Neural progenitor cell (in vitro differentiated cells): ENCODE data around the gene ZC3H10. TPM values are rescaled to one million over a fixed set of nuclear protein-coding genes. Genes with fewer than 3 reads are reported as not detected.
"Not testable (repeated sequence)": the region's sequence is repeated elsewhere in the genome, so short reads cannot be mapped to it uniquely, and the experiment has no call there.

Experiments used
- DNase-seq: peaks from one replicate; pipeline ENCODE4 v3.0.0-alpha.2; 2016; ENCODE audit warnings: low spot score
- H2AFZ ChIP-seq: fragments of 200-600 bp; sonication (generic); replicated peaks from 2 replicates; pipeline ENCODE4 v1.6.1; 2016; ENCODE audit warnings: antibody characterized with exemption
- H3F3A ChIP-seq: fragments of 200-600 bp; sonication (generic); 2 replicates; pipeline ENCODE4 v1.6.1; 2016; ENCODE audit warnings: antibody characterized with exemption, low read depth
- H3K27ac ChIP-seq: fragments of 200-600 bp; sonication (generic); 2 replicates; pipeline ENCODE4 v1.5.1; 2016; ENCODE audit warnings: mild to moderate bottlenecking
- H3K27me3 ChIP-seq: fragments of 200-600 bp; sonication (generic); 2 replicates; pipeline ENCODE4 v1.6.1; 2016; ENCODE audit warnings: mild to moderate bottlenecking, moderate library complexity
- H3K36me3 ChIP-seq: fragments of 200-600 bp; sonication (generic); 2 replicates; pipeline ENCODE4 v1.5.1; 2016
- H3K4me1 ChIP-seq: fragments of 200-600 bp; sonication (generic); 2 replicates; pipeline ENCODE4 v1.6.1; 2016; ENCODE audit warnings: mixed run types
- H3K4me2 ChIP-seq: fragments of 200-600 bp; sonication (generic); 2 replicates; pipeline ENCODE4 v1.6.1; 2016
- H3K4me3 ChIP-seq: fragments of 200-600 bp; sonication (generic); 2 replicates; pipeline ENCODE4 v1.5.1; 2016
- H3K79me2 ChIP-seq: fragments of 200-600 bp; sonication (generic); 2 replicates; pipeline ENCODE4 v1.6.1; 2016; ENCODE audit warnings: low read depth
- H3K9ac ChIP-seq: fragments of 200-600 bp; sonication (generic); 2 replicates; pipeline ENCODE4 v1.6.1; 2016
- H3K9me3 ChIP-seq: fragments of 200-600 bp; sonication (generic); 2 replicates; pipeline ENCODE4 v1.5.1; 2016; ENCODE audit warnings: low read depth
- H4K20me1 ChIP-seq: fragments of 200-600 bp; sonication (generic); 2 replicates; pipeline ENCODE4 v1.6.1; 2016; ENCODE audit warnings: low read depth
- H3K27ac Mint-ChIP-seq: 3 replicates; pipeline ENCODE4 v1.8.0; 2021; ENCODE audit warnings: mixed read lengths
- H3K27me3 Mint-ChIP-seq: 2 replicates; pipeline ENCODE4 v1.8.0; 2022; ENCODE audit warnings: low read depth, mild to moderate bottlenecking, inconsistent platforms, moderate library complexity, mixed read lengths; ENCODE audit not compliant: insufficient read depth
- H3K36me3 Mint-ChIP-seq: 3 replicates; pipeline ENCODE4 v1.8.0; 2021; ENCODE audit warnings: mixed read lengths
- H3K4me1 Mint-ChIP-seq: 3 replicates; pipeline ENCODE4 v1.8.0; 2021; ENCODE audit warnings: mixed read lengths
- H3K4me3 Mint-ChIP-seq: 3 replicates; pipeline ENCODE4 v1.8.0; 2021; ENCODE audit warnings: mild to moderate bottlenecking, moderate library complexity, mixed read lengths
- H3K9me3 Mint-ChIP-seq: 3 replicates; pipeline ENCODE4 v1.8.0; 2020; ENCODE audit warnings: mixed read lengths
- EZH2 ChIP-seq: fragments of 200-600 bp; sonication (generic); IDR thresholded peaks from 2 replicates; pipeline ENCODE4 v1.6.1; 2017; ENCODE audit warnings: antibody characterized with exemption, mild to moderate bottlenecking, moderate library complexity
- EZH2phosphoT487 ChIP-seq: fragments of 200-600 bp; sonication (generic); IDR thresholded peaks from 2 replicates; pipeline ENCODE4 v1.6.1; 2017; ENCODE audit warnings: antibody characterized with exemption
- total RNA-seq: library from RNA; depleted of rRNA; stranded (reverse); fragments of >200 nt; gene quantifications from 2 replicates; pipeline ENCODE4 v1.2.3, GENCODE V29; 2015; ENCODE audit warnings: low replicate concordance
- TF ChIP-seq, protein P1 (sequence below): fragments of 200-600 bp; sonication (generic); IDR thresholded peaks from 2 replicates; pipeline ENCODE4 v1.5.1; 2017; ENCODE audit warnings: antibody characterized with exemption, mild to moderate bottlenecking

Gene ZC3H10, protein sequence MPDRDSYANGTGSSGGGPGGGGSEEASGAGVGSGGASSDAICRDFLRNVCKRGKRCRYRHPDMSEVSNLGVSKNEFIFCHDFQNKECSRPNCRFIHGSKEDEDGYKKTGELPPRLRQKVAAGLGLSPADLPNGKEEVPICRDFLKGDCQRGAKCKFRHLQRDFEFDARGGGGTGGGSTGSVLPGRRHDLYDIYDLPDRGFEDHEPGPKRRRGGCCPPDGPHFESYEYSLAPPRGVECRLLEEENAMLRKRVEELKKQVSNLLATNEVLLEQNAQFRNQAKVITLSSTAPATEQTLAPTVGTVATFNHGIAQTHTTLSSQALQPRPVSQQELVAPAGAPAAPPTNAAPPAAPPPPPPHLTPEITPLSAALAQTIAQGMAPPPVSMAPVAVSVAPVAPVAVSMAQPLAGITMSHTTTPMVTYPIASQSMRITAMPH
- total RNA-seq: 10.3 and 10.8 TPM in 2 replicates

DNA sequence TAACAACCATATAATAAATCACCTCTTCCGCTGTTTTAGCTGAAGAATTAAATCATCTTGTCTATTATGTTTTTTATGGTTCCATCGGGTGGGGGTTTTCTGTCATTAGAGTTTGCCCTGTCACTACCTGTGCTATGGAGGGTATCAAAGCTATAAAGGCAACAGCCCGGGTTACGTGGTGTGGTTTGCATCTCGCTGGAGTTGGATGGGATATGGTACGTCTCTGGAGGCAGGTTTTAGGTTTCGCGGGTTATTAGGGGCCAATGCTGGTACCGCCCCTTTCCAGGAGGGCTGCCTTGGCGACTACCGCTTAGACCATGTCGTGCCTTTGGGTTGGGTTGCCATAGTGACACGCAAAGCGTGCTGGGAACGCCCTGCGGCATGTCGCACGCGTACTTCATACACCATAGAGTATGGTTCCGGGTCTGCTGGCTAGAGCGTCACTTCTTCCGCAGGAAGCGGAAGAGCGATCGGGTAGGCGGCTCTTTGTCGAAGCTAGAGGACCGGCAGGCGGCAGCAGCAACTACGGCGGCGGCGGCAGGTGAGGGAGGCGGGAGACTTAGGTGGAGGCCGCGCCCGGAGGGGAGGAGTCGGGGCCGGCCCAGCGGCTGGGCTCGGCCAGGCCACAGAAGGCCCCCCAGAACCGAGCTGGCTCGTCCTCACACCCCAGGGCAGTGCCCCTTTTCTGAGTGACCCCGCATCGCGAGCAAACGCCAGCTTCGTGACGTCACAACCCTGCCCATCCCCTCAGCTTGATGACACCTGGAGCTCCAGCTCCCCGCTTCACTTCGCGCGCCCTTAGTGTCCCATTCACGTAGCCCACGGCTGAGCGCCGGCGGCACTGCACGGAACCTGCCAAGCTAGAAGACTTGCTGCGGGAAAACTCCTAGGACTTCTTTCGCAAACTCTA lies at the start of gene ZC3H10:
Gene ZC3H10 (plus strand): TSS at position 489 of the 910 bp plus-strand sequence. CDS start 2,297 bp downstream, outside the sequence.
- Histone ChIP-seq H3K9me3 (no peaks in the 10 kb centered on the region), H3K4me1 (peaks cover 12% of the 10 kb centered on the region), H2AFZ (peak within 1 kb of the TSS; percentile 12), H3K9ac (peak within 1 kb of the TSS; percentile 98), H3K36me3 (peaks cover 3% of the 10 kb centered on the region), H3K79me2 (peaks cover 23% of the 10 kb centered on the region), H3K4me2 (peak within 1 kb of the TSS; percentile 99), H3K4me3 (peak within 1 kb of the TSS; percentile 62), H3F3A (peaks cover 60% of the 10 kb centered on the region), H3K27me3 (no peaks in the 10 kb centered on the region), H3K27ac (peak within 1 kb of the TSS; percentile 96), H4K20me1 (peaks cover 26% of the 10 kb centered on the region)
- no peak for TF ChIP-seq EZH2phosphoT487
- TF ChIP-seq, protein P1, sequence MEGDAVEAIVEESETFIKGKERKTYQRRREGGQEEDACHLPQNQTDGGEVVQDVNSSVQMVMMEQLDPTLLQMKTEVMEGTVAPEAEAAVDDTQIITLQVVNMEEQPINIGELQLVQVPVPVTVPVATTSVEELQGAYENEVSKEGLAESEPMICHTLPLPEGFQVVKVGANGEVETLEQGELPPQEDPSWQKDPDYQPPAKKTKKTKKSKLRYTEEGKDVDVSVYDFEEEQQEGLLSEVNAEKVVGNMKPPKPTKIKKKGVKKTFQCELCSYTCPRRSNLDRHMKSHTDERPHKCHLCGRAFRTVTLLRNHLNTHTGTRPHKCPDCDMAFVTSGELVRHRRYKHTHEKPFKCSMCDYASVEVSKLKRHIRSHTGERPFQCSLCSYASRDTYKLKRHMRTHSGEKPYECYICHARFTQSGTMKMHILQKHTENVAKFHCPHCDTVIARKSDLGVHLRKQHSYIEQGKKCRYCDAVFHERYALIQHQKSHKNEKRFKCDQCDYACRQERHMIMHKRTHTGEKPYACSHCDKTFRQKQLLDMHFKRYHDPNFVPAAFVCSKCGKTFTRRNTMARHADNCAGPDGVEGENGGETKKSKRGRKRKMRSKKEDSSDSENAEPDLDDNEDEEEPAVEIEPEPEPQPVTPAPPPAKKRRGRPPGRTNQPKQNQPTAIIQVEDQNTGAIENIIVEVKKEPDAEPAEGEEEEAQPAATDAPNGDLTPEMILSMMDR: peak; percentile 60
- Mint-ChIP-seq H3K4me3 (peak within 1 kb of the TSS; percentile 99), H3K9me3 (no peaks in the 10 kb centered on the region), H3K27me3 (peaks cover 7% of the 10 kb centered on the region), H3K36me3 (peaks cover 28% of the 10 kb centered on the region), H3K27ac (peak within 1 kb of the TSS; percentile 98), H3K4me1 (peaks cover 25% of the 10 kb centered on the region)
- peak; percentile 99 for DNase-seq

DNA sequence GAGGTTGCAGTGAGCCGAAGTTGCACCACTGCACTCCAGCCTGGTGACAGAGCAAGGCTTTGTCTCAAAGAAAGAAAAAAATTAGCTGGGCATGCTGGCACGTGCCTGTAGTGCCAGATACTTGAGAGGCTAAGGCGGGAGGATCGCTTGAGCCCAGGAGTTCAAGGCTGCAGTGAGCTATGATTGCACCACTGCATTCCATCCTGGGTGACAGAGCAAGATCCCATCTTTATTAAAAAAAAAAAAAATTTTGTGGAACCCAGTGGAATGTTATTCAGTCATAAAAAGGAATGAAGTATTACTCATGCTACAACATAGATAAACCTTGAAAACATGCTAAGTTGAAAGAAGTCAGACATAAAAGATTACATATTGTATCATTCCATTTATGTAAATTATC lies 46.4 kb upstream of the ZC3H10 start:
- Histone ChIP-seq H3K9me3 (no peaks in the 10 kb centered on the region), H3K27me3 (no peaks in the 10 kb centered on the region), H3K9ac (no peak overlapping the region), H2AFZ (no peak overlapping the region), H3K79me2 (no peaks in the 10 kb centered on the region), H3K4me1 (no peaks in the 10 kb centered on the region), H3F3A (no peaks in the 10 kb centered on the region), H3K4me2 (no peak overlapping the region), H3K27ac (no peak overlapping the region), H3K36me3 (no peaks in the 10 kb centered on the region), H4K20me1 (no peaks in the 10 kb centered on the region), H3K4me3 (no peak overlapping the region)
- Mint-ChIP-seq H3K4me3 (no peak overlapping the region), H3K4me1 (no peaks in the 10 kb centered on the region), H3K36me3 (no peaks in the 10 kb centered on the region), H3K27me3 (peaks cover 14% of the 10 kb centered on the region), H3K27ac (no peak overlapping the region), H3K9me3 (peaks cover under 1% of the 10 kb centered on the region)
- no peak for DNase-seq
- TF ChIP-seq, protein P1: no peak
- TF ChIP-seq EZH2phosphoT487: no peak
- no peak for TF ChIP-seq EZH2

DNA sequence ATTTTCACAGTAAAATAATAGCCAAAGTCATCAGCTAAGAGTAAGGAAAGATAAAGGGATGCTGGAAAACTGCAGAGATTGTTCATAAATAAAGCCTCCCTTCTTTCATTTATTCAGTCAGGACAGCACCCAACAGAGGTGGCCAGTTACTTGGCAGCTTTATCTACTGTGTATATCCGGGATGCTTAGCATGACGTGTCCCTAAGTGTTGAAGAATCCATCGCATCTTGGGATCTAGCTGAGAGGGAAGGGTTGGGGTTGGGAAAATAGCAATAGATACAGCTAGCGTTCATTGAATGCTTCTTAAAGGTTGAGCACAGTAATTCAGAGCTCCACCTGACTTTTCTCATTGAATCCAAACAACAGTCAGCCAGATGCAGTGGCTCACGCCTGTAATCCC lies 43.7 kb upstream of the ZC3H10 start:
- Mint-ChIP-seq H3K4me1 (peaks cover 3% of the 10 kb centered on the region), H3K27me3 (peaks cover 19% of the 10 kb centered on the region), H3K36me3 (no peaks in the 10 kb centered on the region), H3K9me3 (peaks cover 6% of the 10 kb centered on the region), H3K27ac (no peak overlapping the region), H3K4me3 (no peak overlapping the region)
- Histone ChIP-seq H3K27ac (no peak overlapping the region), H3K36me3 (no peaks in the 10 kb centered on the region), H2AFZ (no peak overlapping the region), H3K9me3 (no peaks in the 10 kb centered on the region), H3K27me3 (peaks cover under 1% of the 10 kb centered on the region), H3K79me2 (no peaks in the 10 kb centered on the region), H3F3A (peaks cover 14% of the 10 kb centered on the region), H3K4me3 (no peak overlapping the region), H3K4me1 (no peaks in the 10 kb centered on the region), H3K9ac (no peak overlapping the region), H3K4me2 (no peak overlapping the region), H4K20me1 (no peaks in the 10 kb centered on the region)
- TF ChIP-seq EZH2phosphoT487: no peak
- TF ChIP-seq, protein P1: no peak
- TF ChIP-seq EZH2: no peak
- no peak for DNase-seq

DNA sequence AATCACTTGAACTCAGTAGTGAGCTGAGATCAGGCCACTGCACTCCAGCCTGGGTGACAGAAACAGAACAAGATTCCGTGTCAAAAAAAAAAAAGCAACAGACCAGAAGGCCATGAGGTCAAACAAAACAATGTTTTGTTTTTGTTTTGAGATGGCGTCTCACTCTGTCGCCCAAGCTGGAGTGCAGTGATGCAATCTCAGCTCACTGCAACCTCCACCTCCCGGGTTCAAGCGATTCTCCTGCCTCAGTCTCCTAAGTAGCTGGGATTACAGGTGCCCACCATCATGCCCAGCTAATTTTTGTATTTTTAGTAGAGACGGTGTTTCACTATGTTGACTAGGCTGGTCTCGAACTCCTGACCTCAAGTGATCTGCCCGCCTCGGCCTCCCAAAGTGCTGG lies 40.1 kb upstream of the ZC3H10 start:
- H3K4me1 Mint-ChIP-seq, H3K36me3 Mint-ChIP-seq, H3K9me3 ChIP-seq, H3K4me3 Mint-ChIP-seq, H3K36me3 ChIP-seq, H3K4me3 ChIP-seq, H3K9me3 Mint-ChIP-seq, H2AFZ ChIP-seq, H3K9ac ChIP-seq, H3K79me2 ChIP-seq, DNase-seq, H3K27ac Mint-ChIP-seq, H4K20me1 ChIP-seq, H3K27ac ChIP-seq, H3K4me2 ChIP-seq: not testable (repeated sequence)
- peaks cover 24% of the 10 kb centered on the region for H3K27me3 Mint-ChIP-seq
- peaks cover 25% of the 10 kb centered on the region for H3K27me3 ChIP-seq
- H3K4me1 ChIP-seq: peaks cover 16% of the 10 kb centered on the region
- peaks cover 27% of the 10 kb centered on the region for H3F3A ChIP-seq
